Measurements from ENCODE around the gene SH3YL1.

GRCh38 chr2:203984-204383, 59.8 kb downstream of the SH3YL1 start:
- TF ChIP-seq, protein P1, sequence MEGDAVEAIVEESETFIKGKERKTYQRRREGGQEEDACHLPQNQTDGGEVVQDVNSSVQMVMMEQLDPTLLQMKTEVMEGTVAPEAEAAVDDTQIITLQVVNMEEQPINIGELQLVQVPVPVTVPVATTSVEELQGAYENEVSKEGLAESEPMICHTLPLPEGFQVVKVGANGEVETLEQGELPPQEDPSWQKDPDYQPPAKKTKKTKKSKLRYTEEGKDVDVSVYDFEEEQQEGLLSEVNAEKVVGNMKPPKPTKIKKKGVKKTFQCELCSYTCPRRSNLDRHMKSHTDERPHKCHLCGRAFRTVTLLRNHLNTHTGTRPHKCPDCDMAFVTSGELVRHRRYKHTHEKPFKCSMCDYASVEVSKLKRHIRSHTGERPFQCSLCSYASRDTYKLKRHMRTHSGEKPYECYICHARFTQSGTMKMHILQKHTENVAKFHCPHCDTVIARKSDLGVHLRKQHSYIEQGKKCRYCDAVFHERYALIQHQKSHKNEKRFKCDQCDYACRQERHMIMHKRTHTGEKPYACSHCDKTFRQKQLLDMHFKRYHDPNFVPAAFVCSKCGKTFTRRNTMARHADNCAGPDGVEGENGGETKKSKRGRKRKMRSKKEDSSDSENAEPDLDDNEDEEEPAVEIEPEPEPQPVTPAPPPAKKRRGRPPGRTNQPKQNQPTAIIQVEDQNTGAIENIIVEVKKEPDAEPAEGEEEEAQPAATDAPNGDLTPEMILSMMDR (IDR thresholded peaks at IDR 0.05) = no peak
- TF ChIP-seq EP300 (IDR thresholded peaks at IDR 0.05) = no peak

Measured in ovary (tissue), 3 donors.